B cell (primary cell): ENCODE measurements around the gene TM4SF20. TPM values are rescaled to one million over a fixed set of nuclear protein-coding genes. Genes with fewer than 3 reads are reported as not detected.

Experiments used
- ATAC-seq: fragments of 200-7000 bp; cut with Tn5 transposase; one replicate; pipeline ENCODE4 v1.10.0; 2021; ENCODE audit warnings: low read depth, mild to moderate bottlenecking, moderate number of reproducible peaks, moderate library complexity
- CTCF ChIA-PET: fragments of 350-600 bp; sonication (Branson Sonifier 250); formaldehyde crosslinking; loops from one replicate; lab custom pipeline; 2021; ENCODE audit warnings: antibody characterized with exemption, inconsistent platforms; lab: Charles Lee
- POLR2A ChIA-PET: fragments of 350-600 bp; sonication (Branson Sonifier 250); formaldehyde crosslinking; loops from one replicate; lab custom pipeline; 2021; ENCODE audit warnings: antibody characterized with exemption; lab: Charles Lee
- DNase-seq: peaks from one replicate; pipeline ENCODE4 v3.0.0; 2013
- H2AFZ ChIP-seq: 2 replicates; pipeline ENCODE4 v1.6.1; 2012; ENCODE audit warnings: mild to moderate bottlenecking, low read depth, low read length; ENCODE audit not compliant: insufficient read depth, poor library complexity, severe bottlenecking
- H3K27ac ChIP-seq, 2 donors: 1 replicate in 1 of 2; 2 replicates in 1 of 2; pipeline ENCODE4 v1.5.1; 2012 to 2013; ENCODE audit warnings: low read length in 2 of 2, mild to moderate bottlenecking in 2 of 2, moderate library complexity in 1 of 2
- H3K27me3 ChIP-seq, 4 experiments: fragments of 200-600 bp in 1 of 4; sonication (generic) in 1 of 4; replicated peaks in 1 of 4; 1 replicate in 2 of 4; 2 replicates in 2 of 4; pipeline versions ENCODE4 v1.6.1 to v1.7.0; 2013 to 2016; ENCODE audit warnings: low read length in 3 of 4, mild to moderate bottlenecking in 2 of 4, mixed read lengths in 1 of 4, moderate library complexity in 1 of 4; ENCODE audit not compliant: insufficient read depth in 4 of 4, control insufficient read depth in 3 of 4; ENCODE audit errors: control extremely low read depth in 1 of 4
- H3K36me3 ChIP-seq, 2 experiments: replicated peaks in 1 of 2; 1 replicate in 1 of 2; 2 replicates in 1 of 2; pipeline versions ENCODE4 v1.6.1 to v1.7.1; 2013; ENCODE audit warnings: low read length in 1 of 2; ENCODE audit not compliant: insufficient read depth in 2 of 2, control insufficient read depth in 1 of 2; ENCODE audit errors: control extremely low read depth in 1 of 2, extremely low read depth in 1 of 2
- H3K4me1 ChIP-seq, 2 donors: fragments of 200-600 bp in 1 of 2; sonication (generic) in 1 of 2; 1 replicate in 1 of 2; 2 replicates in 1 of 2; pipeline versions ENCODE4 v1.5.1 to v1.6.1; 2013 to 2017; ENCODE audit warnings: low read length in 2 of 2; ENCODE audit not compliant: control insufficient read depth in 2 of 2, insufficient read depth in 2 of 2
- H3K4me2 ChIP-seq: replicated peaks from 2 replicates; pipeline ENCODE3; 2012; ENCODE audit warnings: mild to moderate bottlenecking, low read depth, low read length; ENCODE audit not compliant: poor library complexity, severe bottlenecking
- H3K4me3 ChIP-seq, 5 experiments: fragments of 200-600 bp in 1 of 5; sonication (generic) in 1 of 5; 1 replicate in 3 of 5; 2 replicates in 2 of 5; pipeline versions ENCODE4 v1.5.1 to v1.7.0; 2011 to 2016; ENCODE audit warnings: low read length in 4 of 5, mild to moderate bottlenecking in 4 of 5, low read depth in 2 of 5, control low read depth in 1 of 5, moderate library complexity in 1 of 5; ENCODE audit not compliant: insufficient read depth in 1 of 5; ENCODE audit errors: control extremely low read depth in 1 of 5, extremely low read depth in 1 of 5
- H3K79me2 ChIP-seq: fragments of 200-600 bp; sonication (generic); one replicate; pipeline ENCODE4 v1.6.0; 2016; ENCODE audit warnings: low read length; ENCODE audit not compliant: control insufficient read depth, insufficient read depth
- H3K9ac ChIP-seq: fragments of 200-600 bp; sonication (generic); 2 replicates; pipeline ENCODE4 v1.6.1; 2017; ENCODE audit warnings: mild to moderate bottlenecking, low read length, moderate library complexity
- H3K9me3 ChIP-seq, 3 donors: one replicate each; pipeline versions ENCODE4 v1.6.1 to v1.7.1; 2013; ENCODE audit warnings: low read length in 2 of 3; ENCODE audit not compliant: control insufficient read depth in 2 of 3, insufficient read depth in 1 of 3; ENCODE audit errors: control extremely low read depth in 1 of 3
- H4K20me1 ChIP-seq: 2 replicates; pipeline ENCODE4 v1.6.0; 2012; ENCODE audit warnings: mild to moderate bottlenecking, low read length; ENCODE audit not compliant: insufficient read depth, control insufficient read depth, poor library complexity, severe bottlenecking
- H3K27ac Mint-ChIP-seq: one replicate; pipeline ENCODE4 v1.8.0; 2021; ENCODE audit warnings: mixed read lengths
- H3K27me3 Mint-ChIP-seq: one replicate; pipeline ENCODE4 v1.8.0; 2021; ENCODE audit warnings: mixed read lengths
- H3K4me1 Mint-ChIP-seq: one replicate; pipeline ENCODE4 v1.8.0; 2021; ENCODE audit warnings: mixed read lengths
- H3K4me3 Mint-ChIP-seq: one replicate; pipeline ENCODE4 v1.8.0; 2021; ENCODE audit warnings: mixed read lengths
- H3K9me3 Mint-ChIP-seq: one replicate; pipeline ENCODE4 v1.8.0; 2022; ENCODE audit warnings: mixed read lengths; ENCODE audit not compliant: insufficient read depth
- EZH2 ChIP-seq: IDR thresholded peaks from 2 replicates; pipeline ENCODE4 v1.6.1; 2012; ENCODE audit warnings: borderline replicate concordance, low read depth, mild to moderate bottlenecking, moderate library complexity, low read length; ENCODE audit not compliant: insufficient read depth, poor library complexity, severe bottlenecking
- WGBS: methylation state at CpG from one replicate; pipeline ENCODE4 v1.1.5; 2013; ENCODE audit warnings: missing lambda C conversion rate; ENCODE audit not compliant: insufficient coverage; 5-methylcytosine and 5-hydroxymethylcytosine counted together
- intact Hi-C: fragments of 100-400 bp; cut with micrococcal nuclease; formaldehyde crosslinking; loops from one replicate; pipeline ENCODE4 v1.10.0; 2022
- polyA plus RNA-seq: library from polyadenylated mRNA; depleted of rRNA; stranded (reverse); fragments of >200 nt; gene quantifications from 2 replicates; pipeline ENCODE4 v1.2.3, GENCODE V29; 2012
- total RNA-seq, 2 donors: library from RNA; stranded (reverse); fragments of 120-200 nt in 1 of 2; gene quantifications; 1 replicate in 1 of 2; 2 replicates in 1 of 2; pipeline versions ENCODE4 v1.2.3 to v1.2.4, GENCODE V29; 2013 to 2022
- TF ChIP-seq, protein P1 (sequence below): fragments of 200-600 bp; IDR thresholded peaks from one replicate; pipeline ENCODE4 v1.8.0; 2022; ENCODE audit warnings: antibody characterized with exemption, mild to moderate bottlenecking

Gene TM4SF20
- total and polyA plus RNA-seq, 2 donors (not counting 1 experiment from before 2014, with no cell fraction given): not detected

DNA sequence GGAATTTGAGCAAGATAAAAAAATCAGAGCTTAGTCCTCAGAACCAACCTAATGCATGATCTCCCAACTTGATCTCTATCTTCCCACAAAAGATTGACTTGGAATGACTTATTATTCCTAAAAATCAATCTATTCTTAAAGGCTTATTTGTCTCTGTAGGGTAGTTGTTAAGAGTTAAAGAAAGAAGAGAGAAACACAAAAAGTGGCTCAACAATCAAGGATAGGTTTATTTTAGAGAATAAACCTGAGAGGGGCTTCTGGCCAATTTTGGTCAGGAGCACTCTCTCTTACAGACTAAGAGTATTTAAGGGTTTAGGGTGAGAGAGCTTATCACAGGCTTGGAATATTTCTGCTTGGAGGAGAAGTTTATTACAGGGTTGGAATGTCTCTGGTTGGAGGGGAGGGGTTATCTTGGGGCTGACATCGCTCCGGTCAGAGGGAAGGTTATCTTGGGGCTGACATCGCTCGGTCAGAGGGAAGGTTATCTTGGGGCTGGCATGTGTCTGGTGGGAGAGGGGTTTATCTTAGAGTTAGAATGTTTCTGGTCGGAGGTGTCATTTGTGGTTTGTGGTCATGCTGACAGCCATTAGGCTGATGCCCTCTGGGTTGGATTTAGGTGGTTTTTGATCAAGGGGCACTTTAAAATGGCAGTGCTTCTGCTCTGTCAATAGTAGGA lies 56.4 kb downstream of the TM4SF20 start:
- Histone ChIP-seq H3K79me2 (peaks cover 34% of the 10 kb centered on the region), H3K4me2 (no peak overlapping the region), H3K4me1 (peaks cover 20 to 23% of the 10 kb centered on the region in 2 donors), H3K36me3 (no peaks in the 10 kb centered on the region), H4K20me1 (peaks cover 18% of the 10 kb centered on the region), H3K27ac (no peak overlapping the region), H3K4me3 (no peak overlapping the region), H3K9me3 (peaks cover 0 to 8% (median 2%) of the 10 kb centered on the region in 3 donors), H3K9ac (no peak overlapping the region), H2AFZ (no peak overlapping the region), H3K27me3 (no peaks in the 10 kb centered on the region)
- Mint-ChIP-seq H3K27ac (no peak overlapping the region), H3K9me3 (no peaks in the 10 kb centered on the region), H3K4me3 (no peak overlapping the region), H3K27me3 (no peaks in the 10 kb centered on the region), H3K4me1 (peaks cover 27% of the 10 kb centered on the region)
- intact Hi-C loops: loop anchor here (5.0 to 10.0 kb wide), 2 partner anchors 62 to 160 kb away; partner anchors contain the start of genes COL4A3, COL4A4 and SCYGR1
- CTCF ChIA-PET: interaction anchor here (0.6 kb wide), 1 partner anchor 145 kb away, joined by 4 read pairs; no protein-coding TSS in a partner anchor
- ATAC-seq (no peak), DNase-seq (no peak)
- WGBS: 96% methylated on average over 5 of the region's 5 CpGs
- POLR2A ChIA-PET: interaction anchor here (0.6 kb wide), 1 partner anchor 85 kb away, joined by 5 read pairs; no protein-coding TSS in a partner anchor
- TF ChIP-seq, protein P1, sequence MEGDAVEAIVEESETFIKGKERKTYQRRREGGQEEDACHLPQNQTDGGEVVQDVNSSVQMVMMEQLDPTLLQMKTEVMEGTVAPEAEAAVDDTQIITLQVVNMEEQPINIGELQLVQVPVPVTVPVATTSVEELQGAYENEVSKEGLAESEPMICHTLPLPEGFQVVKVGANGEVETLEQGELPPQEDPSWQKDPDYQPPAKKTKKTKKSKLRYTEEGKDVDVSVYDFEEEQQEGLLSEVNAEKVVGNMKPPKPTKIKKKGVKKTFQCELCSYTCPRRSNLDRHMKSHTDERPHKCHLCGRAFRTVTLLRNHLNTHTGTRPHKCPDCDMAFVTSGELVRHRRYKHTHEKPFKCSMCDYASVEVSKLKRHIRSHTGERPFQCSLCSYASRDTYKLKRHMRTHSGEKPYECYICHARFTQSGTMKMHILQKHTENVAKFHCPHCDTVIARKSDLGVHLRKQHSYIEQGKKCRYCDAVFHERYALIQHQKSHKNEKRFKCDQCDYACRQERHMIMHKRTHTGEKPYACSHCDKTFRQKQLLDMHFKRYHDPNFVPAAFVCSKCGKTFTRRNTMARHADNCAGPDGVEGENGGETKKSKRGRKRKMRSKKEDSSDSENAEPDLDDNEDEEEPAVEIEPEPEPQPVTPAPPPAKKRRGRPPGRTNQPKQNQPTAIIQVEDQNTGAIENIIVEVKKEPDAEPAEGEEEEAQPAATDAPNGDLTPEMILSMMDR: no peak
- no peak for TF ChIP-seq EZH2
